Measurements from ENCODE around the gene MPPED1.

The MPPED1 gene

DNA sequence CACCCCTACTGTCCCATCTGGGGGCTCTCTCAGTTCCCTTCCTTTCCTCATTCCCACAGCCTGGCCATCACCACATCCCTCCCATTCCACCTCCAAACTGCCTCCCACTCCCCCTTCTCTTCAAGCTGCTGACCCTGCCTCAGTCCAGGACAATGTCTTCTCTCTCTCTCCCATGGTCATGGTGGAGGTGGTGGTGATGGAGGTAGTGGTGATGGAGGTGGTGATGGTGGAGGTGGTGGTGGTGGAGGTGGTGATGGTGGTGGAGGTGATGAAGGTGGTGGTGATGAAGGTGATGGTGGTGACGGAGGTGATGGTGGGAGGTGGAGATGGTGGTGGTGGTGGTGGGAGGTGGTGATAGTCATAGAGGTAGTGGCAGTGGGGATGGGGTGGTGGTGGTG, 87.0 kb downstream of the MPPED1 start:
- DNase-seq (ENCODE audit: low read depth in 2 of 2), result no peak

DNA sequence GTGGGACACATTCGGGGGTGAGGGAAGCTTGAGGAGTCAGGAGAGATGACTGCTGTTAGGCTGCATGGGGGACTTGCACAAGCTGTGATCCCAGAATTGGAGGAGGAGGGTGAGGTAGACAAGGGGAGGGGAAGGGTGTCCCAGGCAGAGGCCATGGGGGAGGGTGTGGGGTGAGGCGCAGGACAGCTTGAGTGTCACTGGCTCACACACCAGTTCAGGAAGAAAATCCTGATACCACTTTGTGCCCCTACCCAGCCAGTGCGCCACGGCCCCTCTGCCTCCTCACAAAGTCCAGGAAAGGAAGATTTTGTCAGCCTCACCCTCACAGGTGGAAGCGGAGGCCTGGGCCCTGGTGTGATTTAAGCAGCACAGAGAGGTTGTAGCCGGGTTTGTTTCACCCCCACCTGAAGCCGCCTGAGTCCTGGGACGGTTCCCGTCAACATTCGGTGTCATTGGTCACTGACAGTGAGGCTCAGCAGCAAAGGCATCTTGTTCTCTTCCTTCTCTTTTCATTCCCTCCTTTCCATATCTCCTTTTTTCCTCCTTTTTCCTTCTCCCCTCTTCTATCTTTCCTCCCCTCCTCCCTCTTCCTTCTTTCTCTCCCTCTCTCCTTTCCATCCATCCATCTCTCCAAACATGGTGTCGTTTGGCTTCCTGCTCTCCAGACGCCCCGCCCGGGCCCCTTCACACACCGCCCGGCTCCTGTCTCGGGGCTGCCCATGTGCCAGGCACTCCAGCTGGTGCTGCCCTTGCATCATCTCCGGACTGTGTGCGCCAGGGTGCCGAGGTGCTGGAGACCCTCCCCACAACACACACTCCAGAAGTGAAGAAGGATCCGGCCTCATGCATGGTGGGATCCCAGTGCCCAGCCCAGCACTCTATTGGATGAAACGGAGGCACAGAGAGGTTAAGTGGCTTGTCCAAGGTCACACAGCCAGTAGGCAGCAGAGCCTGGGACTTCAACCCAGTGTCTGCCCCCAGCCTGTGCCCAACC, 89.3 kb downstream of the MPPED1 start:
- DNase-seq (ENCODE audit: low read depth in 2 of 2), result no peak

DNA sequence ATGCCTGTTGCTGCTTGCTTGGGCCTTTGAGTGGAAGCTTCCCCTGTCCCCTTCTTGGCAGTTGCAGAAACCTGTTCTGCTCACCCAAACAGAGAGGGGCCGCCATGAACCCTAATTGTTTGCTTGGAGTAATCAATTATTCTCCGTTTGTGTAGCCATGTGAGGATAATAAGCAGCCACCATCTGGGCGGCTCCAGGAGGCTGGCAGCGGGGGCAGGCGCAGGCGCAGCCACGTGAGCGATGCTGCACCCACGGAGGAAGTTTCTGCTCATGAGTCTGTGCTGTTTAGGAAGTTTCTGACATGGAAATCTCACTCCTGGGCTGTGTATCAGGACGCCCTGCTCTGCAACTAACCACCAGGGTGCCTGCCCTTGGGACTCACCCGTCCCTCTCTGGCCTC, 90.1 kb downstream of the MPPED1 start:
- DNase-seq (ENCODE audit: low read depth in 2 of 2), result no peak

DNA sequence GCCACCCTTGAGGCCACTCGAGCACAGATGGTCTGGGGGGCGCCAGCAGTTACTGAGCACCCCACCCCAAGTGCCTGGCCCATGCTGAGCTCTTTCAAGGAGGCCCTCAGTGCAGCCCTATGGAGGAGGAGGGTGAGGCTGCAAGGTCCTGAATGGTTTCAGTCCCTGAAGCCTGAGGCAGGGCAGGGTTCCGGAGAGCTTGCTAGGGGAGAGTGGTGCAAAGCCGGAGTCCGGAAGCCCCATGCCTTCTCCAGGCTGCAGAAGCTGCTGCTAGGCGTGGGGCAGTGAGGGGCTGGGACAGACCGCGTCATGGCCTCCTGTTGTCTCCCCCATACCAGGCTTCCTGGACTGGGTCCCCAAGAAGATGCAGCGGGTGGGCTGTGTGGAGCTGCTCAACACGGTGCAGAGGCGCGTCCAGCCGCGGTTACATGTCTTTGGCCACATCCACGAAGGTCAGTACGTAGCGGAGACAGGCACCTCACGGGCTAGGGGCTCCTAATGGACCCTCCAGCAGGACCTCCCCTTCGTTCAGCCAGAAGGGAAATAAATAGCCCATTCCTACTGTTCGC, 90.6 kb downstream of the MPPED1 start:
- no peak for DNase-seq (ENCODE audit: low read depth in 2 of 2)

DNA sequence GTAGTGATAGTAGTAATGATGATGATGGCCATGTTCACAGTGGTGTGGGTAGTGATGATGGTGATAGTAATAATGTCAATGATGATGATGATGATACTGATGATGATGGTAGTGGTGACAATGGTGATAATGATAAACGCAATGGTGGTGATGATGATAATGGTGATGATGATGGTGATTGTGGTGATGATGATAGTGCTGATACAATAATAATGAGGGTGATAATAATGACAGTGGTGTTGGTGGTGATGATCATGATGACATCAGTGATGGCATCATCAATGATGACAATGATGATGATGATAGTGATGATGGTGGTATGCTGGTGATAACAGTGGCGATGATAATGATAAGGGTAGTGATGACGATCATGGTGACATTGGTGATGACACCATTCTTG, 92.3 kb downstream of the MPPED1 start:
- no peak for DNase-seq (ENCODE audit: low read depth in 2 of 2)

DNA sequence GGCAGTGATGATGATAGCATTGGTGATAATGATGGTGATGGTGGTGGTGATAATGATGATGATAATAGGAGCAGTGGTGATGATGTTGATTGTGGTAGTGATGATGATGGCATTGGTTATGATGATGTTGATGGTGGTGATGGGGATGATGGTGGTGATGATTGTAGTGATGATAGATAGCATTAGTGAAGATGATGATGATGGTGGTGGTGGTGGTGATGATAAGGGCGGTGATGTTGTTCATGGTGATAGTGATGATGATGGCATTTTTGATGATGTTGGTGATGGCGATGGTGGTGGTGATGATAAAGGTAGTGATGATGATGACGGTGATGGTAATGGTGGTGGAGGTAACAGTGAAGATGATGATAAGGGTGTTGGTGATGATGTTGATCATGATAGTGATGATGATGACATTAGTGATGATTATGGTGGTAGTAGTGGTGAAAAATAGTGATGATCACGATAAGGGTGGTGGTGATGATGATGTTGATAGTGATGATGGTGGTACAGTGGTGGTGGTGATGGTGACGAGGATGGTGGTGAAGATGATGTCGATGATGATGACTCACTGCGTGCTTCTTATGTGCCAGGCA, 93.0 kb downstream of the MPPED1 start:
- no peak for DNase-seq (ENCODE audit: low read depth in 2 of 2)

DNA sequence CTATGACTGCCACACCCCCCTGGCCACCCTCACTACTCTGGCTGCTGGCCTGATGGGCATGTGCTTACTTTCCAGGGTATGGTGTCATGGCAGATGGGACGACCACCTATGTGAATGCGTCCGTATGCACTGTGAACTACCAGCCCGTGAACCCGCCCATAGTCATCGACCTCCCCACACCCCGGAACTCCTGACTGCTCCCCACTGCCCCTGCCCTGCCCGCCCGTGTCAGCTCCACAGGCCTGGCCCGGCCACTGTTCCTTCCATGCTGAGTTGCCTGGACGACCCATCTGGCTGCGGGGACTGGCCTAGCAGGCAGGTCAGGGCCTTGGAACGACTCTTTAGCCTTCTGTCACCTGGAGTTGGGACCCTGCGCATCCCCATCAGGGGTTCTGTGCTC, 93.6 kb downstream of the MPPED1 start:
- no peak for DNase-seq (ENCODE audit: low read depth in 2 of 2)

DNA sequence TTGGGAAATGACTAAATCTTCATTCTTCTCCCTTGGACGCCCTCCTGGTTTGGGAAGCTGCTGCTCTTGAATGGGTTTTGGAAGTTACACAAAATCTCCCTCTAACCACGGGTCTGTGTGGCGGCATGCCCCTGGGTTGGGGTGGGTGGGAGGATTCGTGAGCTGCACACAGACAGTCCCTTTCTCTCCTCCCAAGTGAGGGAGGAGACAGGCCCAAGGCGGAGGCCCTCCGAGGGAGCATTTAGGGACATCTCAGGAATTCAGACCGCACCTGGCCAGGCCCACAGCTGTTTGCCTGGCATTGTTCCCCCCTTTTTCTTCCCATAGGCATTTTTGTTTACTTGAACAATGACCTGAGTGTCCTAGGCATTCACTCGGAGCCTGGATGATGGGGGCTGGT, 94.1 kb downstream of the MPPED1 start:
- no peak for DNase-seq (ENCODE audit: low read depth in 2 of 2)

DNA sequence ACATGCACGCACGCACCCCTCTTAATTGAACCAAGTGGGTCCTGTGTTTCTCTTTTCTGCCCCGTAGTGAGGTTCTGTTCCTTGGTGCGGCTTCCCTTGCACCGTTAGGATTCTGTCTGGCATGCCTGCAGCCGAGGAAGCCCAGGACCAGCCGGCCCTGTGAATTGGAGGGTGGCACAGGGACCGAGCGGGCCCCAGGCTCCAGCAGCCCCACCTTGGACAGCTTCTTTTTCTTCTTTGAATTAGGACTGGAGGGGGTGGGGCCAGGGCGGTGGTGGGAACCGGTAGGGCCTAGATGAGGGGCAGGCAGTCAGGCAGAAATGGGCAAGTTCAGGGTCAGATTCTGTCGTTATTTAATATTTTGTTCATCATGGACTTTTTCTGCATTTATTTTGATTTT, 94.7 kb downstream of the MPPED1 start:
- DNase-seq (ENCODE audit: low read depth in 2 of 2), result no peak

DNA sequence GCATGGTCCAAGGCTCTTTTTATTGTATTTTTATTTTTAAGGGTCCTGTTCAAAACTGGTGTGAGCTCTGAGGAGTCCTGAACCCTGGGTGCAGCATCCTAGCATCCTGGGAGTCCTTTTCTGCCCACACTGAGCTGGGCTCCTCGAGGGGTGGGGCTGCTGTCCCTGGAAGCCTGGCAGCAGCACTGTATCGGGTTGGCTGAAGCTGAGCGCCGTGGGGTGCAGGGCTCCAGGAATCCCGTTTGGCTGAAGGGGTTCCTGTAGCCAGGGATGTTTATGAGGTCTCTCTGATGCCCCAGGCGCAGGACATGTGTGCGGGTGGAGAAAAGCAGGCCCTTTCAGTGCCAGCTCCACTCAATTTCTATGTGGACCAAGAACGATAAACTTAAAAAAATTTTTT, 95.4 kb downstream of the MPPED1 start:
- no peak for DNase-seq (ENCODE audit: low read depth in 2 of 2)

DNA sequence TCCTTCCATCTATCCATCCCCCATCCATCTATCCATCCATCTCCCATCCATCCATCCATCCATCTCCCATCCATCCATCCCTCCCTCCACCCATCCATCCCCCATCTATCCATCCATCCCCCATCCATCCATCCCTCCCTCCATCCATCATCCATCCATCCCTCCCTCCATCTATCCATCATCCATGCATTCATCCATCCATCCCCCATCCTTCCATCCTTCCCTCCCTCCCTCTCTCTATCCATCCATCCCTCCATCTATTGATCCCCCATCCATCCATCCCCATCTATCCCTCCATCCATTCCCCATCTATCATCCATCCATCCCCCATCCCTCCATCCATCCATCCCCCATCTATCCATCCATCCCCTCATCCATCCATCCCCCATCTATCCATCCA, 96.7 kb downstream of the MPPED1 start:
- DNase-seq (ENCODE audit: low read depth in 2 of 2), result no peak

DNA sequence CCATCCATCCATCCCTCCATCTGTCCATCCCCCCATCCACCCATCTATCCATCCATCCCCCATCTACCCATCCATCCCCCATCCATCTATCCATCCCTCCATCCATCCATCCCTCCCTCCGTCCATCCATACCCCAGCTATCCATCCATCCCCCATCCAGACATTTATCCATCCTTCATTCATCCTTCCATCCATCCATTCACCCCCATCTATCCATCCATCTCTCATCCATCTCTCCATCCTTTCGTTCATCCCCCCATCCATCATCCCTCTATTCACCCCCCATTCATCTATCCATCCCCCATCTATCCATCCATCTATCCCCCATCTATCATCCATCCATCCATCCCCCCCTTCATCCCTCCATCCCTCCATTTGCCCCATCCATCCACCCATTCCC, 97.5 kb downstream of the MPPED1 start:
- DNase-seq (ENCODE audit: low read depth in 2 of 2), result no peak

DNA sequence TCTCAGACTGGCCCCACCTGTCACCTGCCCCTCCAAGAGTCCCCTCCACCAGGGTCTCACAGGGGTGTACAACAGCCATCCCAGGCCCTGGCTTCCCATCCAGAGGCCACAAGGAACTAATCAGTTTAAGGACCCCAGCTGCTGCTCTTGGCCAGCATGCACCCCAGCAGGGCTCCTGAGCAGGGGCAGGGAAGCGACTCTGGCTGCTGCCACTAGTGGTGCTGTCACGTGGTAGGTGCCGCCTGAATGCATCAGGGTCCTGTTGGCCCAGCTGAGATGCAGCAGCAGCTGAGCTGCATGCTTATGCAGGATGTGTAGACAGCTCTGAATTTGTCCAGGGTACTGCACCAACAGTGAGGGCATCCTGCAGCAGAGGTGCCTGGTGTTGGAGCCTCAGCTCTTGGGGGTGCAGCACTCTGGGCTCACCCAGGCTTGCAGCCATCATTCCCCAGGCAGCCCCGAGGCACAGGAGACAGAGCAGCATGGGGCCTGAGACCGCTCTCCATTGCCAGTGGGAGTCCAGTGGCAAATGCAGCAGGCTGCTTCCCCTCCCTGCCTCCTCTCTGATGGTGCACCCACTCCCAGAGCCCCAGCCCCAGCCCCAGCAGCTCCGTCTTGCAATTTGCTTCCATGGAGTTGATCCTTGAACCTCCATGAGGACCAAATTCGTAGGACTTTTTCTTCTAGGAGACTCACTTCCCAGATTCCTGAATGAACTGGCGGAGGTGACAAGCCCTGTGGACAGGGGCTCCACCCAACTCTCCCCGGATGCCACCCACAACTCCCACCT, 98.7 kb downstream of the MPPED1 start:
- DNase-seq (ENCODE audit: low read depth in 2 of 2), result no peak

DNA sequence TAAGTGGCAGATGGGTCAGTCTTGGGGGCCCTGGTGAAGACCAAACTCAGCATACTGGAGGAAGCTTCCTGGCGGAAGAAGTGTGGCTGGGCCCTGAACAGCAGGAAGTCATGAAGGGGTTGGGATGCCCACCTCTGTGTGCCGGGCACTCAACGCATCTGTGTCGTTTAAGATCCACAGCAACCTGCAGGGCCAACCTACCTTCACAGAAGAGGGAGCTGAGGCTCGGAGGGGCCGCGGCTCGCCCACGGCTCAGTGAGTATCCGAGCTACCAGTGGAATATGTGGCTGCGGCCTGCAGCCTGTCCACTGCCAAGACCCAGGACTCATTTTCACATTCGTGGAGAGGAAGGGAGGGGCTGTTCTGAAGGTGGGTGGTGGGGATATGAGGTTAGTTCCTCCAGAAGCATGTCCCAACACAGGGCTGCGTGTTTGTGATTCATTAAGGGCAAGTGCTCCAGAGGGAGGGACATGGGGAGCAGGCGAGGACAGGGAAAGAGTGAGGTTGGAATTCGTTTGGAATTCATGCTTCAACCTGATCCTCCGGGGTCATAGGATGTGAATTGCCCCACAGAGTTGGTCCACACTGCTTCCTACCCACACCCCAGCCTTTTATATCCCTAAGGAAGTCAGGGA, 99.6 kb downstream of the MPPED1 start:
- no peak for DNase-seq (ENCODE audit: low read depth in 2 of 2)

DNA sequence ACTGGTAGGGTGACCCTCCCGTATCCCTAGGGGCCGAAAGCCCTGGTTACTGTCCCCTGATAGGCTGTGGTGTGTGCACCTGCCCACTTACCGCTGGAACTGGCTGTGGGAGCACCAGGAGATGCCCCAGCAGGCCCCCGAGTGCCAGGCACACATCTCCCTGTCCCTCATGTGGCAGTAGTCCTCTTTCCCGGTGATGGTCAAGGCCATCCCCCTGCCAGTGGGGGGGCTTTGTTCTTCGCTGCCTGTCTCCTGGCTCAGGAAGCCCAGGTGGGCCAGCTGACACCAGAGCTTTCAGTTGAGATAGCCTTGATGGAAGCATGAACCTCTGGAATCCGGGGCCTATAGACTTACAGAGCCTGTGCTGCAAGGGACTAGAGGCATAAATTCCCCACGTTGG, 100.5 kb downstream of the MPPED1 start:
- DNase-seq (ENCODE audit: low read depth in 2 of 2), result no peak

DNA sequence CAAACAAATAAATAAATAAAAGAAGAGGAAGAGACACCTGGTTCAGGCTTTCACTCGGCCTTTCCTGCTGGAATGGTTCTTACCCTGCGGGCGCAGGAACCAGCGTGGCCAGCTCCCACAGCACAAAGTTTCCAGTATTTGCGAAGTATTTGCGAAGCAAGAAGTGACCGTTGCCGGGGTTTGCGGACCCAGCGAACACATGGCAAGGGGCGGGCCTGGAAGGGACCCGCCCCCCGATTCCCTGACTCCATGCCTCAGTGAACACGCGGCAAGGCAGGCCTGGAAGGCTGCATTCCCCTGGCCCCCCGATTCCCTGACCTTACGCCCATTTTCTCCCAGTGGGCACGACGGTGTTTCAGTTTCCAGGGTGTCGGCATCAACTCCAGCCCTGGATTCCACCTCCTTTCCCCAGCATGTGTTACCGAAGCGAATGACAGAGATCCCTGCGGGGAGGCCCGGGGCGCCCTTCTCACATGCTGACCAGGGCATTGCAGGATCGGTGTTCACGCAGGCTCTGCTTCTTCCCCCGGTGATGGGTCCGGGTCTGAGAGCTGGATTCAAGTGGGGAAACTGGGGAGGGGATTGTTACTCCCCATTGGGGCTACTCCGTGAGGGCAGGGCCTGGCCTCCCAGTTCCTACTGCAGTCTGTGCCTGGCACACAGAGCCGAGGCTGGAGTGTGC, 102.8 kb downstream of the MPPED1 start:
- no peak for DNase-seq (ENCODE audit: low read depth in 2 of 2)

DNA sequence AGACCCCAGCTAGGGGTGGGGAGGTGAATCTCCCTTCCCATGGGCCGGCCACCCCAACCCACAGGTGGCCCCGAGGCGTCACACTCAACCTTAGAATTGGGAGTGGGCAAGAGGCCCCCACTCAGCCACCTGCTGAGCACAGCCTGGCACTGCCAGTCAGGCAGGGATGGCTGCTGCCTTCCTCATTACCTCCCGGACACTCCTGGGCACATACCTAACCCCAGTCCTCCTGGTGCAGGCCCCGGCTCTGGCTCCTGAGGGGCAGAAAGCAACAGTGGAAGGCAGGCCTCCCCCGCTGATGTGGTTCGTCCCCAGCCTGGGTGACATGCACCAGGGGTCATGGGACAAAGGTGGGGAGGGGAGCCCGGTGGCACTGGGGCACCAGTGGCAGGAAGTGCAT, 103.6 kb downstream of the MPPED1 start:
- DNase-seq (ENCODE audit: low read depth in 2 of 2), result no peak

DNA sequence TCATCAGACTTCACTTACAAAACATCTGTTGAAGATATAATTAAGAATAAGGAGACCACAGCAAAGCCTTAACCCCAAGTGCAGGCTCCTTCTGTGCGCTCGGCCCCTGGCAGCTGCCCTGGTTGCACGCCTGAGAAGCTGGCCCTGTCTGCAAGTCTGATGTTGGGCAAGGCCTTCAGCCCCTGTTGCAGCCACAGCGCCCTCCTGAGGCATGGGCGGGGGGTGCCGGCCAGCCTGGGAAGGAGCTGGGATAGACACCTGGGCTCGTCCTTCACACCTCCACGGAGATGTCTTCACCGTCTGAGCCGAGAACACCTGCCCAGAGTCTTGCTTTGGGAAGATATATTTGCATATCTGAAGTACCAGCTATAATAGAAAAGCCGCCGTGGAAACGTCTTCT, 104.1 kb downstream of the MPPED1 start:
- DNase-seq (ENCODE audit: low read depth in 2 of 2), result no peak

DNA sequence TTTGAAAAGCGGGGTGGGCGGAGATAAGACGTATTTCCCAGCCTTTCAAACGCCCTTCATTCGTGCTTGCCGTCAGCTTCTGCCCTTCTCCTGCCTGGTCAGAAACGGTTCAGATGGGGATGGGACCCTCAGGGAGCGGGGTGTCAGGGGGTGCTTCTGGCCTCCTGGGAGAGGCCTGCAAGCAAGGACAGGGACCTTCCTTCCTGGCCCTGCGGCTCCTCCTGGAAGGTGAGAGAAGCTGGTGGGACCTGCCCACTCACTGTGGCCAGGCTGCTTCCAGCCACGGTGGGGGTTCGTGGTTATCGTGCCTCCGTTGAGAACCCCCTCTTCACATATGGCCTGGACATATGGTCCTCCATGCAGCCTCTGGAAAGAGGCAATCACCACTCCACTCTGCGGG, 104.6 kb downstream of the MPPED1 start:
- no peak for DNase-seq (ENCODE audit: low read depth in 2 of 2)

DNA sequence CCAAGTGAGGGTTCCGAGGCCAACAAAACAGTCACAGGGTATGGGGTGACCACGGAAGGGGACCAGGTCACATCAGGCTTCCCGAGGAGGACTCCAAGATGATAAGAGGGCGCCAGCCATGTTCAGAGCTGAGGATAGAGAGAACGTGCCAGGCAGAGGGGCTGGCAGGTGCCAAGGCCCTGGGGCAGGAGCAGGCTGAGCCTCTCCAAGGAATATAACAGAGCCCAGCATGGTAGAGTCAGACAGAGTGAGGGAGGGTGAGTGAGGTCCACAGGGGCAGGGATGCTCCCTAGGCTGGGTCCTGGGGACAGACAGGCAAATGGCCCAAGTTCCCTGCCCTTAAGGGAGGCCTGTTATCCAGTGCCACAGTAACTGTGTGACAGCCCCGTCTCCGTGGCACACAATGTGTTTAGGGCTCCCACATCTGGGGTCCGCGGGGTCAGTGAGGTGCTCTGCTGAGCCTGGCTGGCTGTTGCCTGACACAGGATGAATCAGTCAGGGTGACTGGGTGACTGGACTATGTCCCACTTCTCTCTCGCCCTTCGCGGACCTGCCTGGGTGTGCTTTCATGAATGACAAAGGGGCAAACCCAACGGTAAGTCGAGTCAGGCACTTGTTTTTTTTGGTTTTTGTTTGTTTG, 105.3 kb downstream of the MPPED1 start:
- no peak for DNase-seq (ENCODE audit: low read depth in 2 of 2)

DNA sequence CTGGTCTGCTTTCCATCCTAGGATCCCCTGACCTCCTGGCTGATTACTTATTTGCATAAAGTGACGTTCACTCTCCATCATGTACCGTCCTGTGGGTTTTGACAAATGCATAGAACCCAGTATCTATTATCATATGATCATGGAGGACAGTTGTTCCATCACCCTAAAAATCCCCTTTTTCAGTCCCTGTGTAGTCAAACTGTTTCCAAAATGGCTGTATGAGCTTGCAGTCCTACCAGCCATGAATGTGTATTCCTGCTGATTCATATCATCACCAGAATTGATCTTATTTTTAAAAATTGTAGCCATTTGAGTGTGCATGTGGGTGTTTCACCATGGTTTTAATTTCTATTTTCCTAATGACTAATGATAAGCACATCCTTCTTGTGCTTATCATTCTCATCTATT, 108.8 kb downstream of the MPPED1 start:
- DNase-seq (ENCODE audit: low read depth in 2 of 2), result no peak

Measured in stimulated activated CD8-positive, alpha-beta memory T cell treated with anti-CD3 and anti-CD28 coated beads, Interleukin-15, amount 100 ng/mL, for 48 hours (primary cell).